ENCODE measurements around the gene BMP5.

Gene BMP5

GRCh38 chr6:55875400-55875799 lies at the start of gene BMP5:
TSS of gene BMP5 (minus strand) at chr6:55875590. CDS start at chr6:55874865, 725 bp downstream.
- Histone ChIP-seq H3K36me3 (ENCODE audit: control insufficient read depth, low read length) (no peaks in the 10 kb centered on the region), H3K27me3 (ENCODE audit: control insufficient read depth, low read length) (no peaks in the 10 kb centered on the region), H3K9me2 (replicated peaks; ENCODE audit: control insufficient read depth, low read length) (no peaks in the 10 kb centered on the region), H3K4me1 (ENCODE audit: control insufficient read depth, low read length) (no peaks in the 10 kb centered on the region), H3K79me2 (ENCODE audit: control insufficient read depth, low read length) (no peaks in the 10 kb centered on the region), H3F3A (ENCODE audit: control insufficient read depth, insufficient read depth) (no peaks in the 10 kb centered on the region), H4K20me1 (ENCODE audit: control insufficient read depth, insufficient read depth, low read depth, low read length) (no peaks in the 10 kb centered on the region), H3K27ac (ENCODE audit: low read depth, low read length) (no peak within 1 kb of the TSS), H3K4me2 (ENCODE audit: low read length) (no peak within 1 kb of the TSS), H3K4me3 (ENCODE audit: low read length) (no peak within 1 kb of the TSS), H3K9me3 (ENCODE audit: control insufficient read depth, insufficient read depth, low read length) (no peaks in the 10 kb centered on the region)
- TF ChIP-seq EZH2phosphoT487 (IDR thresholded peaks at IDR 0.05; ENCODE audit: borderline replicate concordance, low read length) (no peak), CTCF (IDR thresholded peaks at IDR 0.05; ENCODE audit: low read depth, low read length, poor library complexity, severe bottlenecking) (no peak)

- Histone ChIP-seq H3K79me2 (ENCODE audit: control insufficient read depth, low read length) (no peaks in the 10 kb centered on the region), H3K4me1 (ENCODE audit: control insufficient read depth, low read length) (no peaks in the 10 kb centered on the region), H3F3A (ENCODE audit: control insufficient read depth, insufficient read depth) (no peaks in the 10 kb centered on the region), H3K4me3 (ENCODE audit: low read length) (no peak overlapping the region), H3K27ac (ENCODE audit: low read depth, low read length) (no peak overlapping the region), H3K27me3 (ENCODE audit: control insufficient read depth, low read length) (no peaks in the 10 kb centered on the region), H3K4me2 (ENCODE audit: low read length) (no peak overlapping the region), H3K9me2 (replicated peaks; ENCODE audit: control insufficient read depth, low read length) (no peaks in the 10 kb centered on the region), H4K20me1 (ENCODE audit: control insufficient read depth, insufficient read depth, low read depth, low read length) (no peaks in the 10 kb centered on the region), H3K9me3 (ENCODE audit: control insufficient read depth, insufficient read depth, low read length) (no peaks in the 10 kb centered on the region), H3K36me3 (ENCODE audit: control insufficient read depth, low read length) (no peaks in the 10 kb centered on the region)
- no peak for TF ChIP-seq CTCF (IDR thresholded peaks at IDR 0.05; ENCODE audit: low read depth, low read length, poor library complexity, severe bottlenecking)
- no peak for TF ChIP-seq EZH2phosphoT487 (IDR thresholded peaks at IDR 0.05; ENCODE audit: borderline replicate concordance, low read length)
These were observed 47.0 kb upstream of the BMP5 start for GRCh38 chr6:55922406-55922805.

GRCh38 chr6:55919716-55920308 lies 44.4 kb upstream of the BMP5 start:
- H3K36me3 ChIP-seq (ENCODE audit: control insufficient read depth, low read length): no peaks in the 10 kb centered on the region
- H3K27me3 ChIP-seq (ENCODE audit: control insufficient read depth, low read length): no peaks in the 10 kb centered on the region
- H3K79me2 ChIP-seq (ENCODE audit: control insufficient read depth, low read length): no peaks in the 10 kb centered on the region
- H4K20me1 ChIP-seq (ENCODE audit: control insufficient read depth, insufficient read depth, low read depth, low read length): no peaks in the 10 kb centered on the region
- no peak overlapping the region for H3K4me3 ChIP-seq (ENCODE audit: low read length)
- H3K9me2 ChIP-seq (replicated peaks; ENCODE audit: control insufficient read depth, low read length): no peaks in the 10 kb centered on the region
- no peak overlapping the region for H3K4me2 ChIP-seq (ENCODE audit: low read length)
- H3F3A ChIP-seq (ENCODE audit: control insufficient read depth, insufficient read depth): no peaks in the 10 kb centered on the region
- H3K9me3 ChIP-seq (ENCODE audit: control insufficient read depth, insufficient read depth, low read length): no peaks in the 10 kb centered on the region
- no peak overlapping the region for H3K27ac ChIP-seq (ENCODE audit: low read depth, low read length)
- no peaks in the 10 kb centered on the region for H3K4me1 ChIP-seq (ENCODE audit: control insufficient read depth, low read length)
- TF ChIP-seq EZH2phosphoT487 (IDR thresholded peaks at IDR 0.05; ENCODE audit: borderline replicate concordance, low read length) (no peak), CTCF (IDR thresholded peaks at IDR 0.05; ENCODE audit: low read depth, low read length, poor library complexity, severe bottlenecking) (no peak)
